HS-5 (cell line): ENCODE measurements around the gene MEGF6.

Experiments
- DNase-seq: peaks from one replicate; pipeline ENCODE4 v3.0.0-alpha.2; 2012; ENCODE audit warnings: low read depth

The MEGF6 gene

GRCh38 chr1:3483380-3483779 lies 127.9 kb downstream of the MEGF6 start:
- DNase-seq: no peak

- DNase-seq: no peak
Measured at GRCh38 chr1:3482378-3482849, 128.9 kb downstream of the MEGF6 start.

GRCh38 chr1:3481836-3482375 lies 129.4 kb downstream of the MEGF6 start:
- no peak for DNase-seq

GRCh38 chr1:3481046-3481445 lies 130.3 kb downstream of the MEGF6 start:
- DNase-seq: no peak

GRCh38 chr1:3480369-3480719 lies 131.0 kb downstream of the MEGF6 start:
- no peak for DNase-seq

- DNase-seq: no peak
Measured at GRCh38 chr1:3479511-3480368, 131.6 kb downstream of the MEGF6 start.

- DNase-seq: no peak
Measured at GRCh38 chr1:3478187-3478586, 133.1 kb downstream of the MEGF6 start.

GRCh38 chr1:3477241-3477995 lies 133.9 kb downstream of the MEGF6 start:
- no peak for DNase-seq

- DNase-seq: no peak
Measured at GRCh38 chr1:3476666-3477065, 134.6 kb downstream of the MEGF6 start.

GRCh38 chr1:3475839-3476573 lies 135.3 kb downstream of the MEGF6 start:
- DNase-seq: no peak

GRCh38 chr1:3474421-3474820 lies 136.9 kb downstream of the MEGF6 start:
- DNase-seq: no peak

GRCh38 chr1:3474016-3474415 lies 137.3 kb downstream of the MEGF6 start:
- DNase-seq: no peak

- DNase-seq: peak; percentile 24
Measured at GRCh38 chr1:3473381-3473844, 137.9 kb downstream of the MEGF6 start.

- no peak for DNase-seq
Measured at GRCh38 chr1:3472906-3473305, 138.4 kb downstream of the MEGF6 start.

- no peak for DNase-seq
Measured at GRCh38 chr1:3472088-3472850, 139.0 kb downstream of the MEGF6 start.

- no peak for DNase-seq
Measured at GRCh38 chr1:3471356-3472087, 139.8 kb downstream of the MEGF6 start.

- no peak for DNase-seq
Measured at GRCh38 chr1:3470650-3471355, 140.5 kb downstream of the MEGF6 start.

- DNase-seq: no peak
Measured at GRCh38 chr1:3469849-3470649, 141.3 kb downstream of the MEGF6 start.
